ENCODE results near the gene GFRAL. TPM values are rescaled to one million over a fixed set of nuclear protein-coding genes. Genes with fewer than 3 reads are reported as not detected.

Gene GFRAL
- total RNA-seq, 1 experiment from 2014 or later: not detected

GRCh38 chr6:55449225-55449624 is 122.0 kb downstream of the GFRAL start:
- TF ChIP-seq RAD21 (IDR thresholded peaks at IDR 0.05; ENCODE audit: low read depth): peak; percentile 42; the same call in 1 of the 2 replicates
- no peak for TF ChIP-seq MAX (IDR thresholded peaks at IDR 0.05)
- TF ChIP-seq, protein P1, sequence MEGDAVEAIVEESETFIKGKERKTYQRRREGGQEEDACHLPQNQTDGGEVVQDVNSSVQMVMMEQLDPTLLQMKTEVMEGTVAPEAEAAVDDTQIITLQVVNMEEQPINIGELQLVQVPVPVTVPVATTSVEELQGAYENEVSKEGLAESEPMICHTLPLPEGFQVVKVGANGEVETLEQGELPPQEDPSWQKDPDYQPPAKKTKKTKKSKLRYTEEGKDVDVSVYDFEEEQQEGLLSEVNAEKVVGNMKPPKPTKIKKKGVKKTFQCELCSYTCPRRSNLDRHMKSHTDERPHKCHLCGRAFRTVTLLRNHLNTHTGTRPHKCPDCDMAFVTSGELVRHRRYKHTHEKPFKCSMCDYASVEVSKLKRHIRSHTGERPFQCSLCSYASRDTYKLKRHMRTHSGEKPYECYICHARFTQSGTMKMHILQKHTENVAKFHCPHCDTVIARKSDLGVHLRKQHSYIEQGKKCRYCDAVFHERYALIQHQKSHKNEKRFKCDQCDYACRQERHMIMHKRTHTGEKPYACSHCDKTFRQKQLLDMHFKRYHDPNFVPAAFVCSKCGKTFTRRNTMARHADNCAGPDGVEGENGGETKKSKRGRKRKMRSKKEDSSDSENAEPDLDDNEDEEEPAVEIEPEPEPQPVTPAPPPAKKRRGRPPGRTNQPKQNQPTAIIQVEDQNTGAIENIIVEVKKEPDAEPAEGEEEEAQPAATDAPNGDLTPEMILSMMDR (IDR thresholded peaks at IDR 0.05 in 2 of 3, conservative IDR thresholded peaks at IDR 0.05 in 1 of 3; ENCODE audit: borderline replicate concordance in 1 of 3, insufficient read depth in 1 of 3, low read depth in 2 of 3, low read length in 2 of 3): peak; percentile 19 to 37 (median 25); a peak in 1 of 6 replicates
- H3K9me3 ChIP-seq (ENCODE audit: control insufficient read depth in 1 of 2, insufficient read depth in 1 of 2, low read depth in 1 of 2, low read length in 2 of 2): no peaks in the 10 kb centered on the region

DNA sequence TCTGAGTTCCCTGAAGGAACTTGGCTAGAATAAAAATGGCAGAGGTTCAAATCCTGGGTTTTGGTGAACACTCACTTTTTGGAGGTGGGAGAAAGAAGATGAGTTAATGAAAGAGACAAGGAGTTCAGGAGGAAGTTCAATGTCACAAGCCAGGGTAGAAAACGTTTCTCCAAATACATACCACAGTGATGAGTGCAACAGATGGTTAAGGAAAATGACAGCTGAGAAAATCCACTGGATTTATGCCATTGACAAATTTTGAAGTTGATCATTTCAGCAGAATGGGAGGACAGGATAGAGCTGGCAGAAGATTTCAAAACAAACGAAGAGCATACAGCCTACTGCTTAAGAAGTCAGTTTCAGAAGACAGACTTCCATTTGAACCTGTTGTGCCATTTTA is 122.7 kb downstream of the GFRAL start:
- BruUV-seq (replicated peaks): no TSS peak
- Histone ChIP-seq H3K9me2 (ENCODE audit: insufficient read depth) (no peaks in the 10 kb centered on the region), H3K27me3 (ENCODE audit: insufficient read depth, low read length) (peaks cover 24% of the 10 kb centered on the region), H3K9me3 (ENCODE audit: control insufficient read depth in 1 of 2, insufficient read depth in 1 of 2, low read depth in 1 of 2, low read length in 2 of 2) (no peaks in the 10 kb centered on the region), H3K4me1 (ENCODE audit: control insufficient read depth in 1 of 2, insufficient read depth in 2 of 2, low read length in 2 of 2) (no peaks in the 10 kb centered on the region), H3K36me3 (ENCODE audit: control insufficient read depth in 1 of 2, insufficient read depth in 2 of 2, low read length in 2 of 2) (no peaks in the 10 kb centered on the region), H3K4me3 (replicated peaks in 1 of 2; ENCODE audit: low read depth in 1 of 2, low read length in 2 of 2) (no peak overlapping the region), H3K4me2 (ENCODE audit: low read length) (no peak overlapping the region), H3K9ac (ENCODE audit: low read length) (no peak overlapping the region), H3K79me2 (ENCODE audit: insufficient read depth, low read length) (no peaks in the 10 kb centered on the region), H4K20me1 (ENCODE audit: insufficient read depth) (no peaks in the 10 kb centered on the region), H3K27ac (ENCODE audit: low read depth, low read length) (no peak overlapping the region), H2AFZ (ENCODE audit: low read depth, low read length, poor library complexity, severe bottlenecking) (no peak overlapping the region)
- DNase-seq (ENCODE audit: low read depth, low spot score) (no peak), ATAC-seq (no peak)
- ChIA-PET RAD21 (ENCODE audit: low non-redundant PET in 1 of 2, low total read pairs in 2 of 2, uncharacterized antibody in 2 of 2, unreplicated experiment in 2 of 2) (no interaction called here), POLR2A (no interaction called here), CTCF (interaction anchor here (1.2 to 1.5 kb wide), 4 partner anchors 173 to 843 kb away, joined by 3 to 5 read pairs (median 3); no protein-coding TSS in a partner anchor)
- TF ChIP-seq FOSL1 (IDR thresholded peaks at IDR 0.05; ENCODE audit: low read depth): no peak
- intact Hi-C loops (cut with micrococcal nuclease): no loop called here

More at GRCh38 chr6:55449225-55449624, 122.0 kb downstream of the GFRAL start:
- DNase-seq (ENCODE audit: low read depth, low spot score) (no peak), ATAC-seq (peak; percentile 46; the same call in 1 of the 2 replicates)
- Histone ChIP-seq H3K27ac (ENCODE audit: low read depth, low read length) (no peak overlapping the region), H4K20me1 (ENCODE audit: insufficient read depth) (no peaks in the 10 kb centered on the region), H3K4me2 (ENCODE audit: low read length) (no peak overlapping the region), H3K9ac (ENCODE audit: low read length) (no peak overlapping the region), H3K4me1 (ENCODE audit: control insufficient read depth in 1 of 2, insufficient read depth in 2 of 2, low read length in 2 of 2) (no peaks in the 10 kb centered on the region), H3K4me3 (replicated peaks in 1 of 2; ENCODE audit: low read depth in 1 of 2, low read length in 2 of 2) (no peak overlapping the region), H2AFZ (ENCODE audit: low read depth, low read length, poor library complexity, severe bottlenecking) (no peak overlapping the region), H3K9me2 (ENCODE audit: insufficient read depth) (no peaks in the 10 kb centered on the region), H3K79me2 (ENCODE audit: insufficient read depth, low read length) (no peaks in the 10 kb centered on the region), H3K36me3 (ENCODE audit: control insufficient read depth in 1 of 2, insufficient read depth in 2 of 2, low read length in 2 of 2) (no peaks in the 10 kb centered on the region), H3K27me3 (ENCODE audit: insufficient read depth, low read length) (peaks cover 24% of the 10 kb centered on the region)
- POLR2A ChIA-PET: no interaction called here
- intact Hi-C loops (cut with micrococcal nuclease): loop anchor here (2.0 to 10.0 kb wide), 2 partner anchors 438 to 574 kb away; no protein-coding TSS in a partner anchor
- CTCF ChIA-PET: interaction anchor here (0.9 to 1.5 kb wide), 5 partner anchors 167 to 844 kb away, joined by 3 to 5 read pairs (median 3); no protein-coding TSS in a partner anchor
- RAD21 ChIA-PET (ENCODE audit: low non-redundant PET in 1 of 2, low total read pairs in 2 of 2, uncharacterized antibody in 2 of 2, unreplicated experiment in 2 of 2): no interaction called here
- BruUV-seq (replicated peaks): no TSS peak

Other genes starting within 250 kb of the GFRAL start
- not detected for gene HCRTR2, start 153.0 kb upstream of the GFRAL start, total RNA-seq (2021; ENCODE audit: unreplicated experiment)

Measured in HCT116 (cell line).